ENCODE results near the gene RALGPS1. TPM values are rescaled to one million over a fixed set of nuclear protein-coding genes. Genes with fewer than 3 reads are reported as not detected.
A peak's percentile ranks its signal among the peaks of the same experiment; 100 is the strongest.

The RALGPS1 gene
- total and polyA plus RNA-seq, 2 of the 8 experiments (the other 6 are each of a cell fraction or from before 2014, with no cell fraction given) = 20.0 to 23.5 TPM

DNA sequence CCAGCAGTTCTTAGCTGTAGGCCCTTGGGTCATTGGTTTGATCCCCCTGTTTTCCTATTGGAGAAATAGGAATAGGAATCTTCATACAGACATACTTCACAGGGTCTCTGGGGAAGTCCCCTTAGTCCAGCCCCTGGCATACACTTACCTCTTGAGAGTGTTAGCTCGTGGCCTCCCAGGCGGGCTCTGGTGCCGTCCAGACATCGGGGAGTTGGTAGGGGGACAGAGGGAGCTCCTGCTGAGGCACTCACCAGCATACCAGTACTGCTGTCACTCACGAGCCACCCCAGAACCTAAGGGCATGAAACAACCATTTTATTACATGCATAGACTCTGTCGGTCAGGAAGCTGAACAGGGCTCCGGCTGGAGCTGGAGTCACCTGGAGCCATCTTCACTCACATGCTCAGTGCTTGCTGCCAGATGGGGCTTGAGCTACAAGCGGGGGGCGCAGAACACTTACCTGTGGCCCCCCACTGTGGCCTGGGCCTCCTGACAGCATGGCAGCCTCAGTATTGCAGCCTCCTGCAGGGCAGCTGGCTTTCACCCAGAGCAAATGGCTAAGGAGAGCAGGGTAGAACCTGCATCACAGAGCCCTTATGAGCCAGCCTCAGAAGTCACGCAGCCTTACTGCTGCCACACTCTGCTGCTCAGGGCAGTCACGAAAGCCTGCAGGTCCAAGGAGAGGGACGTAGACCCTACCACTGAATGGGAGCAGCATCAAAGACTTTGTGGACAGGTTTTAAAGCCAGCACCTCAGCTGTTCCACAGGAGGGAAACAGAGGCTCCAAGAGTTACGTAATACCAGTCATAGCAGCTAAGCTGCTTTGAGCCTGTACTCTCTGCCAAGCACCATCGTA lies 266.1 kb downstream of the RALGPS1 start:
- Histone ChIP-seq H4K20me1 (replicated peaks in 1 of 2; ENCODE audit: control insufficient read depth in 1 of 2, insufficient read depth in 2 of 2, low read length in 2 of 2) (no peaks in the 10 kb centered on the region), H3K4me1 (replicated peaks in 1 of 4; ENCODE audit: control insufficient read depth in 3 of 4, insufficient read depth in 4 of 4, low read length in 3 of 4) (peaks cover 0 to 6% (median under 1%) of the 10 kb centered on the region in 4 experiments; a peak in 4 of 7 replicates), H3K4me2 (ENCODE audit: insufficient read depth in 1 of 2, low read depth in 2 of 2, low read length in 2 of 2) (no peak overlapping the region), H3K23ac (ENCODE audit: insufficient read length) (no peak overlapping the region), H3K23me2 (ENCODE audit: low read depth, low read length) (no peaks in the 10 kb centered on the region), H3K18ac (ENCODE audit: extremely low read depth, low read length) (no peak overlapping the region), H4K5ac (ENCODE audit: insufficient read length, low read depth, low read length) (no peak overlapping the region), H2BK20ac (ENCODE audit: low read length) (no peak overlapping the region), H2AFZ (ENCODE audit: low read length) (no peak overlapping the region), H2BK5ac (ENCODE audit: low read depth, low read length) (0 out of 2 replicates have a peak overlapping the region, but pooled peaks have one; percentile 24), H3K4ac (replicated peaks; ENCODE audit: insufficient read length, low read depth, low read length) (no peak overlapping the region), H3K27ac (ENCODE audit: low read depth, low read length) (no peak overlapping the region), H3K9me3 (ENCODE audit: insufficient read depth in 2 of 2, low read depth in 1 of 2, low read length in 1 of 2) (no peaks in the 10 kb centered on the region), H3K14ac (ENCODE audit: insufficient read length) (no peak overlapping the region), H2BK120ac (replicated peaks; ENCODE audit: low read depth, low read length) (no peak overlapping the region), H4K91ac (replicated peaks; ENCODE audit: insufficient read length, low read length) (no peak overlapping the region), H2BK15ac (ENCODE audit: low read length) (no peak overlapping the region), H3K79me2 (ENCODE audit: control insufficient read depth in 1 of 2, insufficient read depth in 2 of 2, low read length in 2 of 2) (no peaks in the 10 kb centered on the region), H3K27me3 (replicated peaks in 1 of 4; ENCODE audit: control insufficient read depth in 3 of 4, extremely low read depth in 1 of 4, insufficient read depth in 3 of 4, low read length in 3 of 4) (no peaks in the 10 kb centered on the region), H4K8ac (ENCODE audit: extremely low read depth, insufficient read depth, low read length) (no peak overlapping the region), H3K9ac (replicated peaks in 1 of 4; ENCODE audit: extremely low read depth in 1 of 4, low read depth in 3 of 4, low read length in 3 of 4) (no peak overlapping the region), H3K56ac (replicated peaks; ENCODE audit: insufficient read length, low read depth, low read length) (no peak overlapping the region), H2BK12ac (ENCODE audit: low read depth, low read length) (peak overlapping the region; percentile 39; the same call in 1 of the 2 replicates), H3K36me3 (ENCODE audit: control insufficient read depth in 2 of 4, insufficient read depth in 4 of 4, low read length in 3 of 4) (no peaks in the 10 kb centered on the region), H3K4me3 (ENCODE audit: extremely low read depth in 1 of 4, insufficient read depth in 2 of 4, low read depth in 3 of 4, low read length in 4 of 4) (no peak overlapping the region), H3K79me1 (ENCODE audit: low read depth, low read length) (no peaks in the 10 kb centered on the region; the same call in 1 of the 2 replicates), H2AK5ac (ENCODE audit: low read depth, low read length) (peak overlapping the region; percentile 7; the same call in 1 of the 2 replicates)
- DNase-seq (ENCODE audit: low read depth in 1 of 2, low spot score in 2 of 2) (no peak), FAIRE-seq (no peak)
- TF ChIP-seq CEBPB (IDR thresholded peaks at IDR 0.05; ENCODE audit: low read depth, low read length) = peak; percentile 4; the same call in 1 of the 2 replicates
- TF ChIP-seq, protein P1, sequence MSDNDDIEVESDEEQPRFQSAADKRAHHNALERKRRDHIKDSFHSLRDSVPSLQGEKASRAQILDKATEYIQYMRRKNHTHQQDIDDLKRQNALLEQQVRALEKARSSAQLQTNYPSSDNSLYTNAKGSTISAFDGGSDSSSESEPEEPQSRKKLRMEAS (IDR thresholded peaks at IDR 0.05) = no peak
- CTCF ChIA-PET (ENCODE audit: partially characterized antibody) = interaction anchor here (0.6 to 4.0 kb wide), 9 partner anchors 9 to 239 kb away, joined by 3 to 27 read pairs (median 3); partner anchors contain the start of gene SLC2A8
- POLR2A ChIA-PET (ENCODE audit: partially characterized antibody) = interaction anchor here (1.4 kb wide), 1 partner anchor 14 kb away, joined by 3 read pairs; no protein-coding TSS in a partner anchor
- 88% methylated on average over 14 of the region's 14 CpGs; no CpG with 5 or more reads in 1 of the 2 experiments for WGBS, 2 experiments (ENCODE audit: extremely low coverage in 1 of 2, insufficient coverage in 1 of 2, insufficient read length in 1 of 2, insufficient replicate concordance in 2 of 2, low coverage in 1 of 2, low lambda C conversion rate in 2 of 2, missing lambda C conversion rate in 1 of 2)

Data from H1 (cell line).